HL-60/S4 treated with retinoic acid at 250 ng/mL for 4 days and 3 days (cell line): ENCODE results near the gene DHX35.

Source experiments
- in situ Hi-C: fragments of 300-500 bp; cut with MboI; formaldehyde crosslinking; loops from 2 replicates; pipeline ENCODE4 v1.7.0; 2022; ENCODE audit warnings: low sequenced_read_pairs

DHX35 gene

DNA sequence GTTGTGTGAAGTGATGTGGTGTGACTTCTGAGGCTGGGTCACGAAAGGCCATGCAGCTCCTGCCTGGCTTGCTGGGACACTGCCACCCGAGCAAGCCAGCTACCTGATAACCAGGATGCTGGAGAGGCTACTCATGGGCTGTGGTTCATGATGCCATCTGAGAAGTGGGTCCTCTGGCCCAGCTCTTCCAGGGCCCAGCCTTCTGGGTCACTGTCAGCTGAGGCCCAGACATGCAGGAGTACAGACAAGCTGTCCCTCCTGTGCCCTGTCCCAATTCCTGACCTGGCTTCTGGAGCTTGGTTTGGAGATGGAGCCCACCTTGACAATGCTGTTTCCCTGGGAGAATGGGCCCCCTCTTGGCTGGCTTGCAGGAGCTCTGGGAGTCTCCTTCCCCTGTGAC is 87.0 kb downstream of the DHX35 start:
- in situ Hi-C loops = loop anchor here (25.0 kb wide), 1 partner anchor 412 kb away; no protein-coding TSS in a partner anchor

DNA sequence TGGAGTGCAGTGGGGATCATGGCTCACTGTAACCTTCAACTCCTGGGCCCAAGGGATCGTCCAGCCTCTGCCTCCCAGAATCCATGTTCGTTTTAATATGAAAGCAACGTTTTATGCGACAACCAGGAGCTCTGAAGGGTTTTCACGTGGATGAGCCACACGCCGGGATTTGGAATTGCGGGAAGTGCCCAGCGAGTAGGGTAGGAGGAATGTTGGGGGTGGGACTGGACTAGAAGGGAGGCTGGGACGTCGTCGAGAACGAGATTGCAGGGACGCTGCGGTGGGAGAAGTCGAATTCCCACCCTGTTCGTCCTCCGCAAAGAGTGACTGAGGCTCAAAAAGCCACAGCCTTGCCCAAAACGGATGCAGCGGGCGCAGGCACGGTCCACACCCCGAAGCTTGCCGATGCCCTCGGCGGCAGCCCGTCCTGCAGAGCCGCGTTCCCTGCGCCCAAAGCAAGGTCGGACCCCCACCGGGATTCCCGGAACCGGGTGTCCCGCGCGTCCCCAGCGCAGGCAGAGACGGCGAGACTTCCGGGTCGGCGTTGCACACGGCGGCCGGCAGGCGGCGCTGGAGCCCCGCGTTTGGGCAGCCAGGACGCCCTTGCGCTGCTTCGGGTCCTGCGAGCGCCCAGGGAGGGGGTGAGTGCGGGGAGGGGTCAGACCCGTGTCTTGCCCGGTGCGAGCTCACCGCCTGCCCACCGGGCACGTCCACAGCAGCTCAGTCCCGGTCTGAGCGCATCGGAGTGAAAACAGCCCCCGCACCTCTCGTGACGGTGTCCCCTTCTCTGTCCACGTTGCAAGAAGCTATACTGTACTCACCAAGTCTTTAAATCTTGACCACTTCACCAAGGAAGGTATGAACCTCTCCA is 87.8 kb downstream of the DHX35 start:
- in situ Hi-C loops = loop anchor here (25.0 kb wide), 1 partner anchor 413 kb away; no protein-coding TSS in a partner anchor

DNA sequence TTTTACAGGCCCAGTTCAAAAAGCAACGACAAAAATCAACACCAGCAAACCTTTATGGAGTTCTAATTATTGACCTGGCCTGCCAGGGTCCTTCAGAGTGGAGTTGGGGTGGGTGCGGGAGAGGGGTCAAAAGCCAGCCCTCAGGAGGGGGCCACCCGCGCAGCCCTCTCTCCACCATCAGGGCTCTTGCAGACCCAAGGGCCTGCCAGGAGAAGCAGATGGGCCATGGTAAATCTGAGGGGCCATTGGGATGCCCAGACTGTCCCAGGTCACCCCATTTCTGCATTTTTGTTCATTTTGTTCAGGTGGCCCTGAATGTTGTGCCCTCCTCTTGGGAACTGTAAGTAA is 88.4 kb downstream of the DHX35 start:
- in situ Hi-C loops = no loop called here

GRCh38 chr20:39052676-39053075 is 90.5 kb downstream of the DHX35 start:
- in situ Hi-C loops = no loop called here

GRCh38 chr20:39057143-39057542 is 95.0 kb downstream of the DHX35 start:
- in situ Hi-C loops = no loop called here

DNA sequence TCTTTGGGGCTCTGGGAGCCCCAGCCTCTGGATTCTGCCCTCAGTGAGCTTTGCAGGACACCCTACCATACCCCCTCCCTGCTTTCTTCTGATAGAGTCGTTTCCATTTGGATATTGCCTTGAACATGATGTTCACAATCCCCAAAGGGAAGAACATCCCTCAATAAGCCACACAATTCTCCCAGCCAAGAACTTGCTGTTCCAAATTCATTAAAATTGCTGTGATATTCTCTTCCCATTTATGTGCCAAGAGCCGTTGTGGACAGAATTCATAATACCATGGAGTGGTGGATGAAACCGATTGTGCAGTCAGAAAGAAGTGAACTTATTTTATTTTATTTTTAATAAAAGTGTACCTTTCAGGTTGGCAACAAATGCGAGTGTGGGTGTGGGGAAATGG is 95.8 kb downstream of the DHX35 start:
- in situ Hi-C loops = no loop called here

- in situ Hi-C loops = no loop called here
Measured at GRCh38 chr20:39059036-39059435, 96.9 kb downstream of the DHX35 start.

- in situ Hi-C loops = no loop called here
Measured at GRCh38 chr20:39066471-39067242, 104.5 kb downstream of the DHX35 start.

DNA sequence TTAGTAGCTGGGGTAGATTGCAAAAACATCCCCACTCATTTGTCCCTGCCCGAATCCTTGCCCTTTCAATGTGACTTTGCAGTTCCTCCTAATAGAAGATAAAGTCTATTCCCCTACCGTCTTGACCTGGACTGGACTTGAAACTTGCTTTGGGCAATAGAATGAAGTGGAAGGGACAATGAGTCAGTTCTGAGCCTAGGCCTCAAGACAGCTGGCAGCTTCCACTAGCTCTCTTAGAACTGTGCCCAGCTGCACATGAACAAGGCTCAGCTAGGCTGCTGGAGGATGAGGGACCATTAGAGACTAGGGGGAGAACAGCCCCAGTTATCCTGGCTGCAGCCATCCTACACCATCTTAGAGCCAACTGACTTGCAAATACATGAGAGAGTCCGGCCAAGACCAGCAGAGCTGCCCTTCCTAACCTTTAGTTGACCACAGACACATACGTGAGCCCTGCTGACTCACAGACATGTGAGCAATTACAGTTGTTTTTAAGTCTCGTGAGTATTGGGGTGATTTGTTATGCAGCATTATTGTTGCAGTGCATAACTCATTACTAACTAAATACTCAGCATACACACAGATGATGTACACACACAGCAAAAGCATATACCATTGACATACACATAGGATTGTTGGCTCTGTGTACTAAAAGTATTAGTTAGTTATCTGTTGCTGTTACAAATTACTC is 105.5 kb downstream of the DHX35 start:
- in situ Hi-C loops = no loop called here

DNA sequence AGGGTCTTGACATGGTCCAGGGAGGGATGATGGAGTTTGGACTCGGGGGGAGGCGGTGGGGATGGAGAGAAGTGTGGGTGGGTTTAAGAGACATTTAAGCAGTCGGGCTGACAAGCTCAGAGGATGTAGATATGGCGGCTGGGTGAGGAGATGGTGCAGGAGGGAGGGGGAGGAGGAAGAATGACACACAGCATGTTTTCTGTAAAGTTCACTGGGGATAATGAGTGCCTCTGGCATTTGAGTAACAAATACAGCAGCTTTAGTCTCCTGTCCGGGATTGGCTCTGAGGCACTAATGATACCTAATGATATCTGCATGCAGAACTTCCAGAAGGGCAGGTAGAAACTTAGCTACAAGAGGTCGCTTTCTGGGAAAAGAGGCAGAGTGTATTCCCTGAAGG is 107.8 kb downstream of the DHX35 start:
- in situ Hi-C loops = no loop called here

GRCh38 chr20:39070484-39071231 is 108.5 kb downstream of the DHX35 start:
- in situ Hi-C loops = no loop called here

DNA sequence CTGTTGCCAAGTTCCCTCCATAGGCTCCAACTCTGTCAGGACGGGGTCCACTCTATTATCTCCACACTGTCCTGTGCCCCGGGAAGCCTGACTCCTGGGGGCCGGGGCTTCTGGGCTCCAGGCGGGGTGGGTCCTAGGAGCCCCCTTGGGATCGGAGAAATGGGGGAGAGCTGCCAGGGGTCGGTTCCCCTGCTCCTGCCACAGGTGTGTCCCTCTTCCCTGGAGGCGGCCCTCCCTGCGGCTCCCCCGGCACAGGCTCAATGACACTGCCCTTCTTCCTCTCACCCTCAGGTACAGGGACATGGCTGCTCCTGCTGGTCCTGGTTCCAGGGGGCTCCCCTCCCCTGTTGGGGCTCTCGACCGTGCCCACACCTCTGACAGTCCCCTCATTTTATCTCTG is 110.0 kb downstream of the DHX35 start:
- in situ Hi-C loops = no loop called here

DNA sequence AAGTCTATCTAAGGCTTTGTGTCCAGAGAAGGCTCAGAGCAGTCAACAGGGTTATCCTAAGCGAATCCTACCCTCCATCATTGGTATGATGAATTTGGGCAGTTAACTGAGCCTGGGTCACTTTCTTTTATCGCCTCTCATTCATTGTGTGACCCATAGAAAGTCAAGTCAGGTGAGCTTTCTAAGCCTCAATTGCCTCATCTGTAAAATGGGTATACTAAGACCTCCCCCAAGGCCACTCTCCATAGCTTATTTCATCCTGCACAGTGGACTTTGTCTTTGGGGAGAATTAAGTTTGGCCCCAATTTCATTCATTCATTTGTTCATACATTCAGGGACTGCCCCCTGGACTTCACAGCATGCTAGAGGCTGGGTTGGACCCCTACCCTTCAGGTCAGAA is 110.5 kb downstream of the DHX35 start:
- in situ Hi-C loops = no loop called here

GRCh38 chr20:39075731-39076130 is 113.6 kb downstream of the DHX35 start:
- in situ Hi-C loops = no loop called here

- in situ Hi-C loops = no loop called here
Measured at GRCh38 chr20:39076958-39077357, 114.8 kb downstream of the DHX35 start.

DNA sequence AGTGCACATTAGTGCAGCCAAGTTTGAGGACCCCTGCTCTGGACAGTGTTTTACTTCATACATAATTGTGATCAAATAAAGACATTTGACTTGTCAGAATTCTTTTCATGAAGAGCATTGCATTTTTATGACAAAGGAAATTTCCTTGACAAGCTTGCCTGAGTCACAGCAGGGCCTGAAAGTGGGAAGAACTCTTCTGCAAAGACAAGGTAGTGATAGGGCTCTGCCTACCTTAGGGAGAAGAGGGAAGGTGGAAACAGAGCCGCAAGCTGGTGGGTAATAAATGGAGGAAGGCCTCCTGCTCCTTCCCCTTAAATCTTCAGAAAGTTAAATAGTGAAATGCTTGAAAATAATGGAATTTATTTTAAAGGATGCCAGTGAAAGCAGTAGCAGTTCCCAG is 118.2 kb downstream of the DHX35 start:
- in situ Hi-C loops = no loop called here

DNA sequence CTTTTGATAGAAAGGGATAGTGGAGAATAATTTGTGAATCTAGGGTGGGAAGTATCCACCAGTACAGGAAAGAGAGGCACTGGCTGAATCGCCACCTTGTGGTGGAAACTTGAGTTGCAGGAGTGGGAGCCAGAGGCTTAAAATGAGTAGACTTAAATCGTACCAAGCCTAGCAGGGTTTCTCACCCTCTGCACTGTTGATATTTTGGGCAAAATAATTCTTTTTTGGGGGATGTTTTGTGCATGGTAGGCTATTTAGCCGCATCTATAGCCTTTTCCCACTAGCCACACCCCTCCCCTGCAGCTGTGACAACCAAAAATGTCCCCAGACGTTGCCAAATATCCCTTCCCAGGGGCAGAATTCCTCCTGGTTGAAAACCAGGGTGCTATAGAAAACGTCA is 119.1 kb downstream of the DHX35 start:
- in situ Hi-C loops = no loop called here

- in situ Hi-C loops = no loop called here
Measured at GRCh38 chr20:39082622-39083398, 120.7 kb downstream of the DHX35 start.

- in situ Hi-C loops = no loop called here
Measured at GRCh38 chr20:39083761-39084160, 121.6 kb downstream of the DHX35 start.

GRCh38 chr20:39089029-39089428 is 126.9 kb downstream of the DHX35 start:
- in situ Hi-C loops = no loop called here
